ENCODE data around the gene FANCM. TPM values are rescaled to one million over a fixed set of nuclear protein-coding genes. Genes with fewer than 3 reads are reported as not detected.

FANCM gene
- polyA plus RNA-seq, 1 donor from 2014 or later, result 5.0 TPM

- Histone ChIP-seq H3K27me3 (ENCODE audit: insufficient read depth, low read depth, low read length) (no peaks in the 10 kb centered on the region), H3K4me2 (ENCODE audit: low read length) (no peak overlapping the region), H3F3A (ENCODE audit: insufficient read depth, low read length, poor library complexity, severe bottlenecking) (no peaks in the 10 kb centered on the region), H3K27ac (ENCODE audit: low read length) (no peak overlapping the region), H3K9ac (ENCODE audit: low read length) (no peak overlapping the region), H4K20me1 (ENCODE audit: insufficient read depth) (no peaks in the 10 kb centered on the region), H3K9me2 (ENCODE audit: insufficient read depth, low read length) (no peaks in the 10 kb centered on the region), H2AFZ (ENCODE audit: low read depth, low read length) (no peak overlapping the region), H3K36me3 (ENCODE audit: insufficient read depth, low read length) (no peaks in the 10 kb centered on the region), H3K9me3 (ENCODE audit: low read length) (no peaks in the 10 kb centered on the region), H3K79me2 (replicated peaks; ENCODE audit: insufficient read depth, low read length) (no peaks in the 10 kb centered on the region), H3K4me3 (ENCODE audit: low read length) (no peak overlapping the region)
- TF ChIP-seq EP300 (conservative IDR thresholded peaks at IDR 0.05; ENCODE audit: poor library complexity, severe bottlenecking), result no peak
- no peak for TF ChIP-seq CTCF (IDR thresholded peaks at IDR 0.05; ENCODE audit: poor library complexity, severe bottlenecking)
- no peak for TF ChIP-seq SMC3 (conservative IDR thresholded peaks at IDR 0.05; ENCODE audit: poor library complexity)
- TF ChIP-seq EZH2 (IDR thresholded peaks at IDR 0.05; ENCODE audit: borderline replicate concordance, insufficient read depth, low read length, poor library complexity, severe bottlenecking), result no peak
- no peak for TF ChIP-seq TAF1 (IDR thresholded peaks at IDR 0.05; ENCODE audit: low read depth)
- no peak for TF ChIP-seq POLR2AphosphoS5 (IDR thresholded peaks at IDR 0.05)
- TF ChIP-seq, protein P1, sequence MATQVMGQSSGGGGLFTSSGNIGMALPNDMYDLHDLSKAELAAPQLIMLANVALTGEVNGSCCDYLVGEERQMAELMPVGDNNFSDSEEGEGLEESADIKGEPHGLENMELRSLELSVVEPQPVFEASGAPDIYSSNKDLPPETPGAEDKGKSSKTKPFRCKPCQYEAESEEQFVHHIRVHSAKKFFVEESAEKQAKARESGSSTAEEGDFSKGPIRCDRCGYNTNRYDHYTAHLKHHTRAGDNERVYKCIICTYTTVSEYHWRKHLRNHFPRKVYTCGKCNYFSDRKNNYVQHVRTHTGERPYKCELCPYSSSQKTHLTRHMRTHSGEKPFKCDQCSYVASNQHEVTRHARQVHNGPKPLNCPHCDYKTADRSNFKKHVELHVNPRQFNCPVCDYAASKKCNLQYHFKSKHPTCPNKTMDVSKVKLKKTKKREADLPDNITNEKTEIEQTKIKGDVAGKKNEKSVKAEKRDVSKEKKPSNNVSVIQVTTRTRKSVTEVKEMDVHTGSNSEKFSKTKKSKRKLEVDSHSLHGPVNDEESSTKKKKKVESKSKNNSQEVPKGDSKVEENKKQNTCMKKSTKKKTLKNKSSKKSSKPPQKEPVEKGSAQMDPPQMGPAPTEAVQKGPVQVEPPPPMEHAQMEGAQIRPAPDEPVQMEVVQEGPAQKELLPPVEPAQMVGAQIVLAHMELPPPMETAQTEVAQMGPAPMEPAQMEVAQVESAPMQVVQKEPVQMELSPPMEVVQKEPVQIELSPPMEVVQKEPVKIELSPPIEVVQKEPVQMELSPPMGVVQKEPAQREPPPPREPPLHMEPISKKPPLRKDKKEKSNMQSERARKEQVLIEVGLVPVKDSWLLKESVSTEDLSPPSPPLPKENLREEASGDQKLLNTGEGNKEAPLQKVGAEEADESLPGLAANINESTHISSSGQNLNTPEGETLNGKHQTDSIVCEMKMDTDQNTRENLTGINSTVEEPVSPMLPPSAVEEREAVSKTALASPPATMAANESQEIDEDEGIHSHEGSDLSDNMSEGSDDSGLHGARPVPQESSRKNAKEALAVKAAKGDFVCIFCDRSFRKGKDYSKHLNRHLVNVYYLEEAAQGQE (IDR thresholded peaks at IDR 0.05; ENCODE audit: borderline replicate concordance), result no peak
- TF ChIP-seq MXI1 (conservative IDR thresholded peaks at IDR 0.05; ENCODE audit: poor library complexity, severe bottlenecking), result no peak
- no peak for TF ChIP-seq RAD21 (conservative IDR thresholded peaks at IDR 0.05)
Observed at GRCh38 chr14:45150386-45150890, 14.7 kb downstream of the FANCM start.

- Histone ChIP-seq H3K9me2 (ENCODE audit: insufficient read depth, low read length) (no peaks in the 10 kb centered on the region), H3F3A (ENCODE audit: insufficient read depth, low read length, poor library complexity, severe bottlenecking) (no peaks in the 10 kb centered on the region), H3K4me2 (ENCODE audit: low read length) (no peak overlapping the region), H2AFZ (ENCODE audit: low read depth, low read length) (no peak overlapping the region), H3K36me3 (ENCODE audit: insufficient read depth, low read length) (no peaks in the 10 kb centered on the region), H3K79me2 (replicated peaks; ENCODE audit: insufficient read depth, low read length) (no peaks in the 10 kb centered on the region), H3K27me3 (ENCODE audit: insufficient read depth, low read depth, low read length) (no peaks in the 10 kb centered on the region), H4K20me1 (ENCODE audit: insufficient read depth) (no peaks in the 10 kb centered on the region), H3K9ac (ENCODE audit: low read length) (no peak overlapping the region), H3K4me3 (ENCODE audit: low read length) (no peak overlapping the region), H3K27ac (ENCODE audit: low read length) (no peak overlapping the region), H3K9me3 (ENCODE audit: low read length) (no peaks in the 10 kb centered on the region)
- no peak for TF ChIP-seq MXI1 (conservative IDR thresholded peaks at IDR 0.05; ENCODE audit: poor library complexity, severe bottlenecking)
- TF ChIP-seq SMC3 (conservative IDR thresholded peaks at IDR 0.05; ENCODE audit: poor library complexity), result no peak
- no peak for TF ChIP-seq EZH2 (IDR thresholded peaks at IDR 0.05; ENCODE audit: borderline replicate concordance, insufficient read depth, low read length, poor library complexity, severe bottlenecking)
- TF ChIP-seq RAD21 (conservative IDR thresholded peaks at IDR 0.05), result no peak
- no peak for TF ChIP-seq TAF1 (IDR thresholded peaks at IDR 0.05; ENCODE audit: low read depth)
- TF ChIP-seq, protein P1 (IDR thresholded peaks at IDR 0.05; ENCODE audit: borderline replicate concordance), result no peak
Observed at GRCh38 chr14:45156067-45156466, 20.3 kb downstream of the FANCM start.
